GM23338 (cell line): ENCODE measurements around the gene TUBAL3. TPM values are rescaled to one million over a fixed set of nuclear protein-coding genes. Genes with fewer than 3 reads are reported as not detected.

Experiments used
- ATAC-seq: fragments of 200-7000 bp; cut with Tn5 transposase; 3 replicates; pipeline ENCODE4 v1.9.1; 2020
- DNase-seq: peaks from one replicate; pipeline ENCODE4 v3.0.0-alpha.2; 2015; ENCODE audit warnings: low spot score
- H2AFZ ChIP-seq: fragments of 200-600 bp; sonication (generic); 2 replicates; pipeline ENCODE4 v1.8.0; 2016; ENCODE audit warnings: antibody characterized with exemption, mild to moderate bottlenecking, moderate library complexity
- H3F3A ChIP-seq: fragments of 200-600 bp; sonication (generic); replicated peaks from 2 replicates; pipeline ENCODE4 v1.8.0; 2017; ENCODE audit warnings: antibody characterized with exemption, mixed run types, low read depth
- H3K27ac ChIP-seq: fragments of 200-600 bp; sonication (generic); 2 replicates; pipeline ENCODE4 v1.6.1; 2016; ENCODE audit warnings: low read depth
- H3K27me3 ChIP-seq: fragments of 200-600 bp; sonication (generic); 2 replicates; pipeline ENCODE4 v1.8.0; 2016; ENCODE audit warnings: mild to moderate bottlenecking, mixed run types, moderate library complexity; ENCODE audit not compliant: insufficient read depth
- H3K36me3 ChIP-seq: fragments of 200-600 bp; sonication (generic); 2 replicates; pipeline ENCODE4 v1.8.0; 2016; ENCODE audit warnings: mild to moderate bottlenecking; ENCODE audit not compliant: insufficient read depth
- H3K4me1 ChIP-seq: fragments of 200-600 bp; sonication (generic); 2 replicates; pipeline ENCODE4 v1.8.0; 2016; ENCODE audit warnings: mild to moderate bottlenecking, moderate library complexity; ENCODE audit not compliant: insufficient read depth
- H3K4me2 ChIP-seq: fragments of 200-600 bp; sonication (generic); 2 replicates; pipeline ENCODE4 v1.7.1; 2017; ENCODE audit warnings: mixed run types
- H3K4me3 ChIP-seq: fragments of 200-600 bp; sonication (generic); 2 replicates; pipeline ENCODE4 v1.6.1; 2016; ENCODE audit warnings: mixed run types
- H3K79me2 ChIP-seq: fragments of 200-600 bp; sonication (generic); replicated peaks from 2 replicates; pipeline ENCODE4 v1.8.0; 2017; ENCODE audit warnings: mild to moderate bottlenecking; ENCODE audit not compliant: insufficient read depth
- H3K9me2 ChIP-seq: fragments of 200-600 bp; sonication (generic); 2 replicates; pipeline ENCODE4 v1.8.0; 2017; ENCODE audit not compliant: insufficient read depth
- H4K20me1 ChIP-seq: fragments of 200-600 bp; sonication (generic); replicated peaks from 2 replicates; pipeline ENCODE4 v1.8.0; 2017; ENCODE audit warnings: mild to moderate bottlenecking; ENCODE audit not compliant: insufficient read depth
- H3K27ac Mint-ChIP-seq: 2 replicates; pipeline ENCODE4 v1.8.0; 2020; ENCODE audit warnings: inconsistent platforms, mild to moderate bottlenecking, moderate library complexity, mixed read lengths
- H3K27me3 Mint-ChIP-seq: 3 replicates; pipeline ENCODE4 v1.8.0; 2022; ENCODE audit warnings: low read depth, mild to moderate bottlenecking, moderate library complexity, mixed read lengths, inconsistent platforms; ENCODE audit not compliant: insufficient read depth, poor library complexity
- H3K36me3 Mint-ChIP-seq: 3 replicates; pipeline ENCODE4 v1.8.0; 2021; ENCODE audit warnings: low read depth, mild to moderate bottlenecking, inconsistent platforms, moderate library complexity, mixed read lengths
- H3K4me1 Mint-ChIP-seq: 3 replicates; pipeline ENCODE4 v1.8.0; 2020; ENCODE audit warnings: mild to moderate bottlenecking, inconsistent platforms, mixed read lengths
- H3K4me3 Mint-ChIP-seq: 3 replicates; pipeline ENCODE4 v1.8.0; 2021; ENCODE audit warnings: moderate library complexity, mild to moderate bottlenecking, inconsistent platforms, mixed read lengths
- H3K9me3 Mint-ChIP-seq: 3 replicates; pipeline ENCODE4 v1.8.0; 2020; ENCODE audit warnings: moderate library complexity, mild to moderate bottlenecking, inconsistent platforms, mixed read lengths
- CTCF ChIP-seq, 2 experiments: fragments of 200-600 bp in 1 of 2; sonication (generic) in 1 of 2; conservative IDR thresholded peaks; 2 replicates each; pipeline versions ENCODE4 v1.5.1 to v1.6.1; 2016 to 2017; ENCODE audit warnings: antibody characterized with exemption in 2 of 2, low read depth in 2 of 2, mild to moderate bottlenecking in 2 of 2, moderate library complexity in 1 of 2
- ETS1 ChIP-seq: IDR thresholded peaks from 2 replicates; pipeline ENCODE4 v1.6.1; 2016; ENCODE audit warnings: antibody characterized with exemption
- EZH2 ChIP-seq: fragments of 200-600 bp; sonication (generic); IDR thresholded peaks from one replicate; pipeline ENCODE4 v1.8.0; 2017; ENCODE audit warnings: antibody characterized with exemption, mild to moderate bottlenecking, low read depth; ENCODE audit not compliant: unreplicated experiment
- EZH2phosphoT487 ChIP-seq: fragments of 200-600 bp; sonication (generic); IDR thresholded peaks from one replicate; pipeline ENCODE4 v1.8.1; 2018; ENCODE audit warnings: antibody characterized with exemption; ENCODE audit not compliant: unreplicated experiment
- JUNB ChIP-seq: IDR thresholded peaks from one replicate; pipeline ENCODE4 v1.6.1; 2016; ENCODE audit warnings: antibody characterized with exemption; ENCODE audit not compliant: unreplicated experiment
- NANOG ChIP-seq: IDR thresholded peaks from 2 replicates; pipeline ENCODE4 v1.6.1; 2016; ENCODE audit warnings: antibody characterized with exemption, borderline replicate concordance
- POLR2AphosphoS5 ChIP-seq: IDR thresholded peaks from 2 replicates; pipeline ENCODE4 v1.6.1; 2016; ENCODE audit warnings: antibody characterized with exemption, low read depth
- REST ChIP-seq: IDR thresholded peaks from one replicate; pipeline ENCODE4 v1.6.1; 2018; ENCODE audit warnings: antibody characterized with exemption; ENCODE audit not compliant: unreplicated experiment
- STAT1 ChIP-seq: IDR thresholded peaks from one replicate; pipeline ENCODE4 v1.6.1; 2016; ENCODE audit warnings: antibody characterized with exemption; ENCODE audit not compliant: unreplicated experiment
- ZNF114 ChIP-seq: fragments of 250-450 bp; sonication (Bioruptor Pico); IDR thresholded peaks from 2 replicates; pipeline ENCODE4 v1.5.0; 2020; ENCODE audit warnings: mild to moderate bottlenecking, moderate library complexity
- ZNF331 ChIP-seq: fragments of 250-450 bp; sonication (Bioruptor Pico); IDR thresholded peaks from 2 replicates; pipeline ENCODE4 v1.5.0; 2020; ENCODE audit warnings: low read depth, mild to moderate bottlenecking, moderate library complexity
- ZNF462 ChIP-seq: fragments of 250-450 bp; sonication (Bioruptor Pico); IDR thresholded peaks from 2 replicates; pipeline ENCODE4 v1.5.0; 2020; ENCODE audit warnings: mild to moderate bottlenecking, moderate library complexity
- polyA plus RNA-seq: library from polyadenylated mRNA; unstranded; fragments of >200 nt; fragmentation: Nextera tagmentation; extraction: Ambion mirVana; gene quantifications from 2 replicates; pipeline ENCODE4 v1.2.1, GENCODE V29; 2016
- total RNA-seq: library from RNA; depleted of rRNA; stranded (reverse); fragments of >200 nt; shearing (Covaris generic); gene quantifications from 2 replicates; pipeline ENCODE4 v1.2.3, GENCODE V29; 2014

The TUBAL3 gene
- total and polyA plus RNA-seq, 2 experiments from 2014 or later = not detected

GRCh38 chr10:5387169-5387568 lies 17.5 kb downstream of the TUBAL3 start (continued):
- TF ChIP-seq EZH2phosphoT487 (no peak), EZH2 (no peak), ZNF331 (CRISPR knock-in tag) (no peak), NANOG (no peak), CTCF (conservative IDR thresholded peaks at IDR 0.05; ENCODE audit: low read depth in 2 of 2) (no peak)

- H3K4me1 ChIP-seq = peaks cover 8% of the 10 kb centered on the region; the same call in 1 of the 2 replicates
- no peaks in the 10 kb centered on the region for H3K27me3 ChIP-seq
- 0 out of 2 replicates have a peak overlapping the region, but pooled peaks have one; percentile 3 for H3K27ac ChIP-seq
- no peaks in the 10 kb centered on the region for H4K20me1 ChIP-seq
- 0 out of 2 replicates have a peak overlapping the region, but pooled peaks have one; percentile 45 for H3K4me2 ChIP-seq
- Mint-ChIP-seq H3K27ac (no peak overlapping the region), H3K4me1 (peaks cover 8% of the 10 kb centered on the region; the same call in 2 of the 3 replicates), H3K9me3 (peaks cover 33% of the 10 kb centered on the region), H3K27me3 (no peaks in the 10 kb centered on the region), H3K4me3 (no peak overlapping the region), H3K36me3 (peaks cover 22% of the 10 kb centered on the region)
- DNase-seq (peak; percentile 58), ATAC-seq (peak; percentile 89)
- no peak overlapping the region for H3K4me3 ChIP-seq
- H3K9me2 ChIP-seq = 0 out of 2 replicates have a peak, but pooled peaks cover 5% of the 10 kb centered on the region
- 0 out of 2 replicates have a peak, but pooled peaks cover 2% of the 10 kb centered on the region for H3F3A ChIP-seq
- H3K79me2 ChIP-seq = no peaks in the 10 kb centered on the region
- no peak overlapping the region for H2AFZ ChIP-seq
- peaks cover 4% of the 10 kb centered on the region; the same call in 1 of the 2 replicates for H3K36me3 ChIP-seq
- 0 out of 2 replicates have a peak, but pooled peaks have one; percentile 16 for TF ChIP-seq ZNF114 (CRISPR knock-in tag)
- no peak for TF ChIP-seq ETS1
- no peak for TF ChIP-seq JUNB
- no peak for TF ChIP-seq EZH2phosphoT487
- no peak for TF ChIP-seq REST
- no peak for TF ChIP-seq ZNF331 (CRISPR knock-in tag)
- no peak for TF ChIP-seq STAT1
- no peak for TF ChIP-seq POLR2AphosphoS5
- peak; percentile 78 for TF ChIP-seq ZNF462
These were observed 19.4 kb downstream of the TUBAL3 start for GRCh38 chr10:5385224-5385623.
